HG02798 (cell line): ENCODE results near the gene PROSER2.

Experiments
- ATAC-seq: cut with Tn5 transposase; IDR thresholded peaks from one replicate; pipeline ENCODE4 v1.9.1; 2021; ENCODE audit warnings: mild to moderate bottlenecking; ENCODE audit not compliant: unreplicated experiment, poor library complexity

Gene PROSER2

DNA sequence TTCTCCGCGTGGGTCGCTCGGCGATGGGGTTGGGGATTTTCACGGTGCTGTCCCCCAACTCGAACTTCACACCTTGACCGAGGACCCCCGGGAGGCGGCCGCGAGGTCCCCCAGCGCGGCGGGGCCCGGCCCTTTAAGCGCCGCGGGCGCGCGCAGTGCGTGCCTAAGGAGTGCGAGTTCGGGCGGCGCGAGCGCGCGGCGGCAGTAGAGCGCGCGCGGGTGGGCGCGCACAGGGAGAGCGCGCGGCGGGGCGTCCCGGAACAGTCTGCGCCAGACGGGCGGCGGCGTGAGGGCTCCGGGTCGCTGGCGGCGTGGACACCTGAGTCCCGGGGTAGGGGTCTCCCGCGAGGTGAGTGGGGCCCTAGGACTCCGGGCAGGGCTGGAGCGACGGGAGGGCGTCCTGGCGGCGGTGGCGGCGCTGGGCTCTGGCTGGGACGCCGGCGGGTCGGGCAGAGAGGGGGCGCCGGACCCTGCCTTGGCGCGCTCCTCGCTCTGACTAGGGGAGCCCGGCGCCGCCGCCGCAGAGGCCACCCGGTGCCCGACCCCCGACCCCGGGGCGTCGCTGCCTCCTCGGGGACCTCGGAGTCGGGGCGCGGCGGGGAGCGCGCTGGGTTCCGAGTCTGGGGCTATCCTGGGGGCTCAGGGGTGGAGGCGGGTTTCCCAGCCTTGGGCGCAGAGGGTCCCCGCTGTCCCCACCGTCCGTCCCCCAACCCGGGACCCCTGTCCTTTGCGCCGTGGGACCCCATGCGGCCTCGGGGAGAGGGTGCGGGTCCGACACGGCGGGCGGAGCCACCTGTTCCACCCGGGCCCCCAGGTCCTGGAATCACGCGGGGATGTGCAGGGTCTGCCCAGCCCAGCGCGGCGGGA, at the start of gene PROSER2:
PROSER2 (plus strand) TSS at position 235 of the 867 bp plus-strand sequence. CDS start 28,722 bp downstream, outside the sequence.
- ATAC-seq, result peak; percentile 61

- ATAC-seq, result no peak
Observed at GRCh38 chr10:11773761-11774441, 49.3 kb upstream of the PROSER2 start.

- ATAC-seq, result no peak
Observed at GRCh38 chr10:11775412-11775811, 47.7 kb upstream of the PROSER2 start.

- no peak for ATAC-seq
Observed at GRCh38 chr10:11776080-11776479, 47.1 kb upstream of the PROSER2 start.

DNA sequence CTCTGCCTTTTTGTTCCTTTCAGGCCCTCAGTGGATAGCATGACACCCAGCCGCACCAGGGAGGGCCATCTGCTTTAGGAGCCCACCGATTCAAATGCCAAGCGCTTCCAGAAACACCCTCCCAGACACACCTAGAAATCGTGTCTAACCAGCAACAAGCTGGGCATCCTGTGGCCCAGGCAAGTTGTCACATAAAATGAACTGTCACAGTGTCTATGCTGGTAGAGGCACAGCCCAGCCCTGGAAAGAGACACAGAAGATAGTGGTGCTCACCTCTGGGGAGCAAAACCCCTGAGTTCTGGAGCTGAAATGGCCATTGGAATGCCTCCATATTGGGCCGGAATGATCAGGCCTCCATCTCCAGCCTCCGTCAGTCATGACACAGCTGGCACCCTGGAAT, 42.0 kb upstream of the PROSER2 start:
- ATAC-seq, result no peak

GRCh38 chr10:11782793-11783557, 40.2 kb upstream of the PROSER2 start:
- ATAC-seq, result no peak

GRCh38 chr10:11783558-11783865, 39.6 kb upstream of the PROSER2 start:
- no peak for ATAC-seq

- ATAC-seq, result no peak
Observed at GRCh38 chr10:11787374-11787773, 35.8 kb upstream of the PROSER2 start.

- ATAC-seq, result no peak
Observed at GRCh38 chr10:11787846-11788245, 35.3 kb upstream of the PROSER2 start.

DNA sequence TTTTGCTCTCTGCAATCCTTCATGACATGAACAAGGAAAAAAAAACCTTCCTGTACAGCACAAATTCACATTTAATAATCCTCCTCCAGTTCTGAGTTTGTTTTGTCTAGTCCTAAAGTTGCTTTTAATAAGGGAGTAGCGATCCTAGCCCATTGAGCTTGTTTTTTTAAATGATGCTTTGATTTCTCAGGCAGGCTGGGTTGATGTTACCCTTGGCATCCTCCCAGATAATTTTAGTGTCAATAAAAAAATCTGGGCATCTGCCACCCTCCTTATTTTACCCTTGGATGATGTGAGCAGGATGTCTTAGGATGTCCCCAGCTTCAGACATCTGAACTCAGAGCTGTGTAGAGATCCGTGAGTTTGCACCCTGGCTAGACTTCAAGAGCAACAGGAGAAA, 33.9 kb upstream of the PROSER2 start:
- ATAC-seq, result no peak

DNA sequence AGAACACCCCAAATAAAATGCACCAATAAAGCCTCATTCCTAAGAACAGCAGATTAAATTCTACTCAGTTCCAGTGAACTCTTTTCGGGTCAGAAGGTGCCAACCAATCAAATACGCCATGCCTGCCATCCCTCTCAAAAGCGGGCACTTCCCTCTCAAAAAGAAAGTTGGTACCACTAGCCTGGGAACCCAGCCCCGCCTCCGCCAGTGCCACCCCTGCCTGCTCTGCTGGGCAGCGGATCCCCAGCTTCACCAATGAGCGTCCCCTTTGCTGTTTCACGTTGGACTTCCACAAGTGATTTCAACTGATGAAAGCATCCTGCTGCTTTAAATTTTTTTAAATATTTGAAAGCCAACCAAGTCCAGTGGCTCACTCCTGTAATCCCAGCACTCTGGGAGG, 33.2 kb upstream of the PROSER2 start:
- no peak for ATAC-seq

- no peak for ATAC-seq
Observed at GRCh38 chr10:11793762-11794479, 29.2 kb upstream of the PROSER2 start.

GRCh38 chr10:11794566-11794965, 28.6 kb upstream of the PROSER2 start:
- ATAC-seq, result no peak

DNA sequence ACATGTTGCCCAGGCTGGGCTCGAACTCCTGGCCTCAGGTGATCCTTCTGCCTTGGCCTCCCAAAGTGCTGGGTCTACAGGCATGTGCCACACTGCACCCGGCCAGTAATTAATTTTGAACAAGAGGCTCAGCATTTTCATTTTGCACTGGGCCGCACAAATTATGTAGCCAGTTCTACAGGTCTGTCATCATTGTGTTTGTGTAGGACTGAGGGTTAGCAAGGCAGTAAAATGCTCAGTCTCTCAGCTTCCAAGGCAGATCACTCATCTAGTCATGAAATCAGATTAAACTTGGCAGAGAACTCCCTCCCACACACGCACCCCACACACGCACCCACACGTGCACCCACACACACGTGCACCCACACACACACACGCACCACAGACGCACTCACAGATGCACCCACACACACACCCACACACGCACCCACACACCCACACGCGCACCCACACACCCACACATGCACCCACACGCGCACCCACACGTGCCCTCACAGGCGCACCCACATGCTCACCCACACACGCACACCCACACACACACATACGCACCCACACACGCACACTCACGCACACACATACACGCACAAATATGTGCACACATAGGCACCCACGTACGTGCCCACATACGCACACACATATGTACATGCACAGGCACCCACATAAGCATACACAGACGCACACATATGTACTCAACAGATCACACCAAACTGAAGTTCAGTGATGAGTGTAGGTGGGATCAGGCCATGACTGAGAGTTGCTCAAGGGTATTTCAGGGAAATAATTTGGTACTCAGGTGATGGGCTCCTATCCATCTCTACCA, 27.8 kb upstream of the PROSER2 start:
- ATAC-seq, result no peak

DNA sequence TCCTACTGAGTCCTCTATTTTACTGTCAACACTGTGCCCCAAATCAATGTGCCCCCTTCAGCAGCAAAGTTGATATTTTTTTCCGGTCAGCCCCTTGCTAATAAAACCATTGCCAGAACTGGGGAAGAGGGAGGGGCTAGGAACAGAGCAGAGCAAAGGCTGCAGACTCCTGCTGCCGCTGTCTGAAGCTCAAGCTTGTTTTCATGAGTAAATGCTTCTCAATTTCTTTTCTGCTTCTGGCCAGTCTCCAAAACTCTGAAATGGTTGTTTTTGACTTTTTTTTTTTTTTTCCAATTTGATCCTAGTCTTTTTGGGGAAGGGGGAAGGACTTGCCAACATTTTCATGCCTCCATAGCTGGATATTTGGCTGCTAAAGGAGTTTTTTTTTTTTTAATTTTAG, 26.7 kb upstream of the PROSER2 start:
- no peak for ATAC-seq

DNA sequence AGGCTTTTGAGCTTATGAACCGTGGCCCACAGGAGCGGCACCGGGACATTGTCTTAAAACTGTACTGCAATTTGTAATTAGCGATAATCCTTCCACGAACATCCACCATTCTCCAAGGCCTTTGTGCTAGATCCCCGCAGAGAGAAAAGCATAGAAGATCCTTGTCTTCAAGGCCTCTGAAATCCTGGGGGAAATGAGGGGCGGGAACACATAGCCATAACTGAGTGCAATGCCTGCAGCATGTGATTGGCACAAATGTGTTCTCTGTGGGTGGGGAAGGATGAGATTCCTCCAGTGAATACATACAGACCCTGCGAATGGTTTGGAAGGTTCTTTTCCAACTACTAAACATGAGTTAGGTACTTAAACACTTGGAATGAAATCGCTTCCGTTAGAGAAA, 25.9 kb upstream of the PROSER2 start:
- ATAC-seq, result no peak

DNA sequence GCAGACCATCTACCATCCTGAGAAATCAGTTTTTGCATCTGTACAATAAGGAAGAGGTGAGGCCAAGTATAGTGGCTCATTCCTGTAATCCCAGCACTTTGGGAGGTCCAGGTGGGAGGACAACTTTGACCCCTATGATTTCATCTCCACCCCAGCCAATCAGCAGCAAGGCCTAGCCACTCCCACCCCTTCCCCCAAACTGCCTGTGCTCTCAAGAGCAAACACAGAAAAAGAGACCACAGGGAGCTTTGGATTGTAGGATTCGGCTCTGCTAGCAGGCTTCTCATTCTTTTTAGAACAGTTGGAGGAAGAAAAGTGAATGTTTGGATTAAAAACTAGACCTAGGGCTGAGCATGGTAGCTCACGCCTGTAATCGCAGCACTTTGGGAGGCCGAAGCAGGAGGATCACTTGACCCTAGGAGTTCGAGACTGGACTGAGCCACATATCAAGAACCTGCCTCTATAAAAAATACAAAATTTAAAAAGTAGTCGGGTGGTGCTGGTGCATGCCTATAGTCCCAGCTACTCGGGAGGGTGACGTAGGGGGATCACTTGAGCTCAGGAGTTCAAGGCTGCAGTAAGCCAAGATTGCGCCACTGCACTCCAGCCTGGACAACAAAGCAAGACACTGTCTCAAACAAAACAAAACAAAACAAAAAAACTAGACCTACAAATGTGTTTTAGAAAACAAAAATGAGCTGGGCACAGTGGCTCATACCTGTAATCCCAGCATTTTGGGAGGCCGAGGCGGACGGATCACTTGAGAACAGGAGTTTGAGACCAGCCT, 25.1 kb upstream of the PROSER2 start:
- no peak for ATAC-seq

- ATAC-seq, result no peak
Observed at GRCh38 chr10:11798845-11799735, 24.1 kb upstream of the PROSER2 start.
